H7 (cell line): ENCODE results near the gene BORA. TPM values are rescaled to one million over a fixed set of nuclear protein-coding genes. Genes with fewer than 3 reads are reported as not detected.
A peak's percentile ranks its signal among the peaks of the same experiment; 100 is the strongest.
"Not testable (repeated sequence)": the region's sequence is repeated elsewhere in the genome, so short reads cannot be mapped to it uniquely, and the experiment has no call there.

Source experiments
- DNase-seq: peaks from one replicate; pipeline ENCODE4 v3.0.0; 2012
- H3K27me3 ChIP-seq: 2 replicates; pipeline ENCODE4 v1.6.0; 2011; ENCODE audit warnings: mild to moderate bottlenecking, low read length; ENCODE audit not compliant: control insufficient read depth, insufficient read depth
- H3K36me3 ChIP-seq: replicated peaks from 2 replicates; pipeline ENCODE4 v1.5.1; 2011; ENCODE audit warnings: low read length; ENCODE audit not compliant: control insufficient read depth, insufficient read depth
- H3K4me3 ChIP-seq: 2 replicates; pipeline ENCODE4 v1.5.1; 2011; ENCODE audit warnings: low read depth, mild to moderate bottlenecking, control low read depth, low read length, moderate library complexity; ENCODE audit not compliant: insufficient read depth
- total RNA-seq: library from RNA; depleted of rRNA; stranded (reverse); fragments of >200 nt; shearing (Covaris generic); gene quantifications from 2 replicates; pipeline ENCODE4 v1.2.3, GENCODE V29; 2014

Gene BORA
- total RNA-seq, 1 experiment from 2014 or later, result 21.0 TPM

- Histone ChIP-seq H3K4me3 (peak overlapping the region; percentile 85), H3K27me3 (no peaks in the 10 kb centered on the region), H3K36me3 (no peaks in the 10 kb centered on the region; the same call in 1 of the 2 replicates)
- no peak for DNase-seq
Observed at GRCh38 chr13:72728290-72728605, 525 bp downstream of the BORA start.

DNA sequence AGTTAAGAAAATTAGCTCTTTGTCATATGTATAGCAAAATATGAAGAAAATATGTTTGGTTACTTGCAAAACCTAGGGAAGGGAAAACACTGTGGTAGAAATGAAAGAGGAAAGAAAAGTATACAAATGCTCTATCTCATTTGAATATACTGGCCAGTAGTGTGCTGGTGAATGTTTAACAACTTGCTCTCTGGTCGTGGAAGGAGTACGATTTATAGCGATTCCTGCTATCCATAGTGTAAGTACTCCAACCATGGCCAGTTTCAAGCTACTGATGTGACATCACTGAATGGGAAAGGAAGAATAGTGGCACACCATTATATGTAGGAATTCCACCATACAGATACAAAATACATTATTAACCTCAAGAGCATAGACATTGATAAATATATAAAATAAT lies 9.3 kb downstream of the BORA start:
- no peak for DNase-seq
- Histone ChIP-seq H3K27me3 (no peaks in the 10 kb centered on the region), H3K36me3 (peaks cover 4% of the 10 kb centered on the region), H3K4me3 (no peak overlapping the region)

DNA sequence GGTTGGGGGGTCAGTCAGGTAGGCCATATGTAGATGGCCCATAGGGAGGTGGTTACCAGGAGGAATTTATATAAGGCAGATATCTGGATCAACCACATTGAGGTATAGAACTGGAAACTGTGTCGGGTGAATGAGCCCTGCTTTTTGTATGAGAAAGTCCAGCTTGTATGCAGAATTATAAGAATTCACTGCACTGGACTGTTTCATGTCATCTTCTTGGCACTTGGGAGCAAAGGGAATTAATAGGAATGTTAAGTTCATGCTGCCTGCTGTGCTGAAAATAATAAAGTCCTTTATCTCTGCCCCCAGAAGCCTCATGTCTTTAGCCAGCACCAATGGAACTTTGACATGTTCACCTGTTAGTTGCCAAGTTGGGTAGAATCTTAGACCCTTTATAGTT lies 12.3 kb downstream of the BORA start:
- DNase-seq, result no peak
- Histone ChIP-seq H3K27me3 (no peaks in the 10 kb centered on the region), H3K4me3 (no peak overlapping the region), H3K36me3 (peaks cover 4% of the 10 kb centered on the region)

- no peak for DNase-seq
- H3K27me3 ChIP-seq, result no peaks in the 10 kb centered on the region
- H3K36me3 ChIP-seq, result peaks cover 6% of the 10 kb centered on the region
- no peak overlapping the region for H3K4me3 ChIP-seq
Observed at GRCh38 chr13:72745260-72745659, 17.5 kb downstream of the BORA start.

DNA sequence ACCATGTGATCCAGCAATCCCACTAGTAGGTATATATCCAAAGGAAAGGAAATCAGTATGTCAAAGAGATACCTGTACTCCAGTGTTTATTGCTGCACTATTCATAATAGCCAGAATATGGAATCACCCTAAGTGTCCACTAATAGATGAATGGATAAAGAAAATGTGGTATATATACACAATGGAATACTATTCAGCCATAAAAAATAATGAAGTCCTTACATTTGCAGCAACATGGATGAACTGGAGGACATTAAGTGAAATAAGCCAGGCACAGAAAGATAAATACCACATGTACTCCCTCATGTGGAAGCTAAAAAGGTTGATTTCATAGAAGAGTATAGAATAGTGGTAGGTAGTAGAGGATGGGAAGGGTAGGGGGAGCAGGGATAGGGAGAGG lies 23.5 kb downstream of the BORA start:
- no peak overlapping the region for H3K4me3 ChIP-seq
- peaks cover 11% of the 10 kb centered on the region for H3K36me3 ChIP-seq
- H3K27me3 ChIP-seq, result no peaks in the 10 kb centered on the region
- no peak for DNase-seq

DNA sequence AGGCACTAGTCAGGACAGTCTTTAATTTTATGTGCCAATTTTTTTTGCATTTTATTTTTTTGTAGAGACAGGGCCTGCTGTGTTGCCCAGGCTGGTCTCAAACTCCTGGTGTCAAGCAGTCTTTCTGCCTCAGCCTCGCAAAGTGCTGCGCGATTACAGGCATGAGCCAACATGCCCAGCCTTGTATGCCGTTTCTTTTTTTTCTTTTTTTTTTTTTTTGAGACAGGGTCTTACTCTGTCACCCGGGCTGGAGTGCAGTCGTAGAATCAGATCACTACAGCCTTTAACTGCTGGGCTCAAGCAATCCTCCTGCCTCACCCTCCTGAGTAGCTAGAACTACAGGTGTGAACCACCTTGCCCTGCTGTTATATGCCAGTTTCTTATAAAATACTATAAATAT lies 26.4 kb downstream of the BORA start:
- H3K4me3 ChIP-seq, result no peak overlapping the region
- H3K27me3 ChIP-seq, result no peaks in the 10 kb centered on the region
- peaks cover 9% of the 10 kb centered on the region for H3K36me3 ChIP-seq
- no peak for DNase-seq

DNA sequence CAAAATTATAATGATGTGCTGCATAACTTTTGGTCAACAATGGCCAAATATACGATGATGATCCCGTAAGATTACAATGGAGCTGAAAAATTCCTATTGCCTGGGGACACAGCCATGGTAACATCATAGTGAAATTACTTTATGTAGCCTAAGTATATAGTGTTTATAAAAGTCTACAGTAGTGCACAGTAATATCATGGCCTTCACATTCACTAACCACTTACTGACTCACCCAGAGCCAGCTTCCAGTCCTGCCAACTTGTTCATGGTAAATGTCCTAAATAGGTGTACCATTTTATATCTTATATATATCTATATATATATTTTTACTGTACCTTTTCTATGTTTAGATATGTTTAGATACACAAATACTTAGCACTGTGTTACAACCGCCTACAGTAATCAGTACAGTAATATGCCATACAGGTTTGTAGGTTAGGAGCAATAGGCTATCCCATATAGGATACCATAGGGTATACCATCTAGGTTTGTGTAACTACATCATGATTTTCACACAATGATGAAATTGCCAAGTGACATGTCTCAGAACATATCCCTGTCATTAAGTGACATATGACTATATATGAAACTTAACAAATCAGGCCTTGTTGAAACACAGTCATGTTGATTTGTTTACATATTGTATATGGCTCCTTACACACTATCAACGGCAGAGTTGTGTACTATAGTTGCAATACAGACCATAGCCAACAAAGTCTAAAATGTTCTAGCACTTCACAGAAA lies 30.2 kb downstream of the BORA start:
- Histone ChIP-seq H3K4me3 (no peak overlapping the region), H3K36me3 (peaks cover 28% of the 10 kb centered on the region), H3K27me3 (no peaks in the 10 kb centered on the region)
- no peak for DNase-seq

- no peak for DNase-seq
Observed at GRCh38 chr13:72760189-72760588, 32.5 kb downstream of the BORA start.

DNA sequence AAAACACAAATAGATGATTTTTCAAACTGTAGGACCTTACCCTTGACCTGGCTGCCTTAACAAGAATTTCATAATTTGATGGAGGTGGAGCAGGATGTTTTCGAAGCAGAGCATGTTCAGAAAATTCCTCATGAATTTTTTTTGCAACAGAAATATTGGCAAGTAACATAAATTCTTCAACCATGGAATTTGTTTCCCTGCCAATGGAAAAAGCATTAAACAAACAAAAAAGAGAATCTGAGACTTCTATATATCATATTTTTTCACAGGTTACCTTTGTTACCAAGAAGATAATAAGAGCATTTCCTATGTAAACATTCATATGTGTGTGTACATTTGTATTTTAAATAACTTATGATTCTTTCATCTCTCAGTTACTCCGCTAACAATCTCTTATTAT lies 35.7 kb downstream of the BORA start:
- Histone ChIP-seq H3K4me3 (no peak overlapping the region), H3K27me3 (no peaks in the 10 kb centered on the region), H3K36me3 (peaks cover 29% of the 10 kb centered on the region)
- DNase-seq, result no peak

More at GRCh38 chr13:72760189-72760588, 32.5 kb downstream of the BORA start:
- peaks cover 27% of the 10 kb centered on the region for H3K36me3 ChIP-seq
- no peak overlapping the region for H3K4me3 ChIP-seq
- no peaks in the 10 kb centered on the region for H3K27me3 ChIP-seq

- DNase-seq, result no peak
- H3K36me3 ChIP-seq, result peaks cover 23% of the 10 kb centered on the region
- H3K4me3 ChIP-seq, result no peak overlapping the region
- H3K27me3 ChIP-seq, result no peaks in the 10 kb centered on the region
Observed at GRCh38 chr13:72774019-72774418, 46.3 kb downstream of the BORA start.

- Histone ChIP-seq H3K27me3 (no peaks in the 10 kb centered on the region), H3K4me3 (peak within 1 kb of the TSS; percentile 91), H3K36me3 (peaks cover 5% of the 10 kb centered on the region)
- peak; percentile 87 for DNase-seq
Observed at GRCh38 chr13:72781451-72782439, 54.0 kb downstream of the BORA start, which contains the start of the genes DIS3 and PIBF1. DIS3 (minus strand) TSS chr13:72781900; CDS start chr13:72781832, 68 bp downstream. PIBF1 (plus strand) TSS chr13:72782133; CDS start chr13:72783470, 1,337 bp downstream.

DNA sequence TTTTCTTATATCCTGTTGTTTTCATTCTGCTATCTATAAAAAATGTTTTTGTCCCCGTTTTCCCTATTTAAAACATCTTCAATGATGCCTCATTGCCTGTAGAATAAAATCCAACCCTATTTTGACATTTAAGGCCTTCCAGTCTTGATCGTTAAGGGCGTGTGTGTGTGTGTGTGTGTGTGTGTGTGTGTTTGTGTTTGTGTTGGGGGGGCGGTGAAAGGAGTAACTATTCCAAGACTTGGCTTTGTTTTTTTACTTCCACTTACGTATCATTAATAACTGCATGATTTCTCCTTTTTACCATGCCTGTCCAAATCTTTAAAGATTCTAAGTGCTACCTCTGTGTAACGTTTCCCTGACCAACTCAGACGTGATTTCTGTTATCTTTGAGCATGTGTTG lies 55.0 kb downstream of the BORA start:
- Histone ChIP-seq H3K27me3 (no peaks in the 10 kb centered on the region), H3K36me3 (no peaks in the 10 kb centered on the region; the same call in 1 of the 2 replicates), H3K4me3 (peak overlapping the region; percentile 91)
- DNase-seq, result no peak

GRCh38 chr13:72784679-72785078 lies 57.0 kb downstream of the BORA start:
- not testable (repeated sequence) for DNase-seq, H3K27me3 ChIP-seq, H3K36me3 ChIP-seq, H3K4me3 ChIP-seq

DNA sequence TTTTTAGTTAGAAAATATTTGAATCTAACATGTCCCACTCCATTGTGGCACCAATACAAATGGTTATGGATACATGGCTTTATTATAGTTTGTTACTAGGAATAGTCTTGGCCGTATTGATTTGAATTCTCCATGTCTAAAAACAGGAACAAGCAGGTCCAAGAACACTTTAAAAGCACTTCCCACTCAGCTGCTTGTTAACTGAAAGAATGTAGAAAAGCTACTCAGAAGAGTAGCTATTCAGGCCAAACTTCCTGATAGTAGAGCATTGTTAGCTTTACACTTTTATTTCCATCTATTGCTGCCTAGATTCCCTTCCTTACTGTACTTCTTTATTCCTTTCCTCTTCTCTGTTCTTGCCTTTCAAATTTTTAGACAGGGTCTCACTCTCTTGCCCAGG lies 61.1 kb downstream of the BORA start:
- Histone ChIP-seq H3K36me3 (no peaks in the 10 kb centered on the region), H3K4me3 (no peak overlapping the region), H3K27me3 (no peaks in the 10 kb centered on the region)
- DNase-seq, result no peak

GRCh38 chr13:72792640-72793039 lies 64.9 kb downstream of the BORA start:
- Histone ChIP-seq H3K36me3 (no peaks in the 10 kb centered on the region; the same call in 1 of the 2 replicates), H3K27me3 (no peaks in the 10 kb centered on the region), H3K4me3 (no peak overlapping the region)
- no peak for DNase-seq
